Central memory CD8-positive, alpha-beta T cell (primary cell): Measurements from ENCODE around the gene ATRIP.
"Not testable (repeated sequence)": the region's sequence is repeated elsewhere in the genome, so short reads cannot be mapped to it uniquely, and the experiment has no call there.

Source experiments
- ATAC-seq: fragments of 150-1000 bp; cut with Tn5 transposase; replicated peaks from 2 replicates; pipeline ENCODE4 v1.10.0; 2022; ENCODE audit warnings: mild to moderate bottlenecking, moderate FRiP score, moderate number of reproducible peaks; ENCODE audit not compliant: poor library complexity, severe bottlenecking; ENCODE audit errors: extremely low read depth
- DNase-seq, 2 donors: peaks; one replicate each; pipeline ENCODE4 v3.0.0; 2021; ENCODE audit warnings: low spot score in 2 of 2
- H3K27ac Mint-ChIP-seq: one replicate; pipeline ENCODE4 v1.8.0; 2022; ENCODE audit warnings: low read depth, mild to moderate bottlenecking, moderate library complexity, mixed read lengths
- H3K27me3 Mint-ChIP-seq: one replicate; pipeline ENCODE4 v1.8.0; 2022; ENCODE audit warnings: mixed read lengths
- H3K36me3 Mint-ChIP-seq: one replicate; pipeline ENCODE4 v1.8.0; 2022; ENCODE audit warnings: mild to moderate bottlenecking, moderate library complexity, mixed read lengths; ENCODE audit not compliant: insufficient read depth
- H3K4me1 Mint-ChIP-seq: one replicate; pipeline ENCODE4 v1.8.0; 2022; ENCODE audit warnings: mixed read lengths
- H3K4me3 Mint-ChIP-seq: one replicate; pipeline ENCODE4 v1.8.0; 2022; ENCODE audit warnings: mild to moderate bottlenecking, moderate library complexity, mixed read lengths
- H3K9me3 Mint-ChIP-seq: one replicate; pipeline ENCODE4 v1.8.0; 2022; ENCODE audit warnings: mixed read lengths

Gene ATRIP

GRCh38 chr3:48446425-48447193 lies at the start of gene ATRIP:
TSS of gene ATRIP (plus strand) at chr3:48446737. CDS start at chr3:48446846, 109 bp downstream.
- ATAC-seq = peak; percentile 97
- H3K4me3 Mint-ChIP-seq = peak within 1 kb of the TSS; percentile 92
- peak within 1 kb of the TSS; percentile 87 for H3K27ac Mint-ChIP-seq
- no peaks in the 10 kb centered on the region for H3K9me3 Mint-ChIP-seq
- H3K4me1 Mint-ChIP-seq = peaks cover 29% of the 10 kb centered on the region
- DNase-seq = peak; percentile 67 to 74
- no peaks in the 10 kb centered on the region for H3K27me3 Mint-ChIP-seq
- peaks cover 42% of the 10 kb centered on the region for H3K36me3 Mint-ChIP-seq

DNA sequence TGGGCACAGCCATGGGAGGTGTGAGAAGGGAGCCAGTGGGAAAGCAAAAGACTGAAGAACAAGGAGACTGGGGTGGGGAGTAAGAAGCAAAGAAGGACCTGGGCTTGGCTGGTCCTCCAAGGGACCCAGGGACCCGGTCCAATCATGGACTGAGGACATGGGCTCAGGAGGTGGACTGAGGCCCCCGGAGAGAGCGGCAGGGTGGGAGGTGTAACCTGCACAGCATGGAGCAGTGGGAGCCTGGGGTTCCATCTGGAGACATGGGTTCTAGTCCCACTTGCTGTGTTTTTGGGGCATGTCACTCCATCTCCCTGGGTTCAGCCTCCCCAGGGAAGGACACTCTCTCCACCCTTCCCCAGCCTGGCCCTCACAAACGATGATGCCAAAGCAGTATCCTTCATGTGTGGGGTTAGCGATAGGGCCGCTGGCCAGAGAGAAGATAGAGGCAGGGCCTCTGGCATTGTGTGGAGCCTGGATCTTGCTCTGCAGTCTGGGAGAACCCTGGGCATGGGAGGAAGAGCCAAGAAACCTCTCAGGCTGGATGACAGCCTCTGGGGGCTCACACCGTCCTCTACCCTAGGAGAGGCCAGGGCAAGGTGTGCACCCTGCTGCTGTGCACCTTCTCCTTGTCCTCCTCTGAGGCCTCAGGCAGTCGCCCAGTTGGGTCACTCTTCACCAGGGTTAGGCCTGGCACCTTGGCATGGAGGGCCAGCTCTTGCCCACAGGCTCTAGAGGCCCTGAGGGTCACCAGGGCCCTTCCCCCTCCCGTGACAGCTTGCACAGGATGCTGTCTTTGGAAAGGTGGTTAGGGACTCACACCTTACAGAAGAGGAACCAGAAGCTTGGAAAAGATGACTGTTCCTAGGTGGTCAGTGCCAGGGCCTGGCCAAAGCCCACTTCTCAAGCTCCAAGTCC lies 48.5 kb upstream of the ATRIP start:
- ATAC-seq (no peak), DNase-seq (no peak)
- H3K9me3 Mint-ChIP-seq = no peaks in the 10 kb centered on the region
- H3K27me3 Mint-ChIP-seq = peaks cover 46% of the 10 kb centered on the region
- no peaks in the 10 kb centered on the region for H3K36me3 Mint-ChIP-seq
- no peak overlapping the region for H3K27ac Mint-ChIP-seq
- H3K4me1 Mint-ChIP-seq = no peaks in the 10 kb centered on the region
- no peak overlapping the region for H3K4me3 Mint-ChIP-seq

DNA sequence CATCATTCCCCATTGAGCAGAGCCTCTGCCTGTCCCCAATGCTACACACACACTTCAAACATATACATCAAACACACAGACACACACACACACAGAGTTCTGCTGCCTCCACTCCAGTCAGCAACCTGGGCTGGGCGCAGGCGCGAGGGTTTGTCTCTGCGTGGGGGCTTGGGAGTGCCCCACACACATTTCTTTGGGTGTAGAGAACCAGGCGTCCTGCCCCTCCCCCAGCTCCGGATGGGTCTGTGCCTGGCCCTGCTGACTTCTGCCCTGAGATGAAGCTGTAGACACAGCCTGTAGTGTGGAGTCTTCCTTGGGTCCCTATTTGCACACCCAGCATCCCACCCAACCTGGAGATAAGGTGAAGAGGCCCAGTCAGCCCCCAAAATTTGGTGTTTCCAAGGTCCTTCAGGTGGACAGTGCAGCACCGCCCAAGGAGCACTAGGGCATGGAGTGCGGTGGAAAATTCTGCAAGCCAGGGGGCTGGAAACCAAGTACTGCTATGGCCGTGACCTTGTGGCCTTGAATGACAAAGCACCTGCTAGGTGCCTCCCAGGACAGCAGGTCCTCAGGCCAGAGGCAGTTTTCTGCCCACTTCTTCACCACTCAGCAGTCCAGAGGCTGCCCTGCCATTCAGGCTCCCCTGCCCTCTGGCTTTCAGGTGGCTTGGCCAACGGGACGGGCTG lies 47.7 kb upstream of the ATRIP start:
- ATAC-seq (no peak), DNase-seq (no peak)
- no peak overlapping the region for H3K4me3 Mint-ChIP-seq

GRCh38 chr3:48399387-48400172 lies 47.0 kb upstream of the ATRIP start:
- Mint-ChIP-seq H3K27ac (no peak overlapping the region), H3K9me3 (no peaks in the 10 kb centered on the region), H3K4me1 (no peaks in the 10 kb centered on the region), H3K36me3 (no peaks in the 10 kb centered on the region), H3K27me3 (peaks cover 36% of the 10 kb centered on the region), H3K4me3 (no peak overlapping the region)
- ATAC-seq (no peak), DNase-seq (no peak)

More for the DNA sequence above, 47.7 kb upstream of the ATRIP start:
- no peaks in the 10 kb centered on the region for H3K36me3 Mint-ChIP-seq
- H3K27ac Mint-ChIP-seq = no peak overlapping the region
- H3K9me3 Mint-ChIP-seq = no peaks in the 10 kb centered on the region
- H3K4me1 Mint-ChIP-seq = no peaks in the 10 kb centered on the region
- H3K27me3 Mint-ChIP-seq = peaks cover 40% of the 10 kb centered on the region

DNA sequence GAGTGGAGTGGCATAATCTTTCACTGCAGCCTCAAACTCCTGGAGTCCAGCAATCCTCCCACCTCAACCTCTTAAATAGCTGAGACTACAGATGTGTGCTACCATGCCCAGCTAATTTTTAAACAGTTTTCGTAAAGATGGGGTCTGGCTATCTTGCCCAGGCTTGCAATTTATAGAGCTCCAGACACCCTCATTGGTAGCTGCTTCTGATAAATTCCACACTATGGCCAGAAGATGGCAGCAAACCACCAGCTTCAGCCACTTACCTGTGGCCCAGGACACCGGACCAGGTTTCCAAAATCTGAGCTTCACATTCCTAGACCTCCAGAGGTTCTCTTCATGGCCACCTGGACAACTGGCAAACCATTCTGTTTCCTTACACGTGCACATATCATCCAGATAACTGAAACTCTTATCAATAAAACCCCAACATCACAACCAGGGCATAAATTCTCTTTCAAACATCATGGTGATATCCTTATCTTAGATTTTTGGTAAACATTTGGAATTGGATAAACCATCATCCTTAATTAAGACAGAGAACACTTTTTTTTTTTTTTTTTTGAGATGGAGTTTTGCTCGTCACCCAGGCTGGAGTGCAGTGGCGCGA lies 45.6 kb upstream of the ATRIP start:
- Mint-ChIP-seq H3K27ac (no peak overlapping the region), H3K36me3 (no peaks in the 10 kb centered on the region), H3K4me1 (no peaks in the 10 kb centered on the region), H3K4me3 (no peak overlapping the region), H3K9me3 (no peaks in the 10 kb centered on the region), H3K27me3 (peaks cover 24% of the 10 kb centered on the region)
- peak; percentile 45 to 51 for DNase-seq
- ATAC-seq = no peak

DNA sequence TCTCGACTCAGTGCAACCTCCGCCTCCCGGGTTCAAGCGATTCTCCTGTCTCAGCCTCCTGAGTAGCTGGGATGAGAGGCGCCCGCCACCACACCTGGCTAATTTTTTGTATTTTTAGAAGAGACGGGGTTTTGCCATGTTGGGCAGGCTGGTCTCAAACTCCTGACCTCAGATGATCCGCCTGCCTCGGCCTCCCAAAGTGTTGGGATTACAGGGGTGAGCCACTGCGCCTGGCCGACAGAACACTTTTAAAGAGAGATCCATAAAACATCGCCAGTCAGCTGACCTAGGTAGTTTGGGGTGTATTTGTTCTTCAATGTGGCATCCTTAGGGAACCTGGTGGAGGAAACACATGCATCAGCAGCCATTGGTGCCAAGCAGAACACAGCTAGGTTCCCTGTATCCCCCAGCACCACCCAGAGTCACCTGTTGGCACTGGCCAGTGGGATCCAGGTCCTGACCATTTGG lies 45.1 kb upstream of the ATRIP start:
- H3K27ac Mint-ChIP-seq, ATAC-seq, H3K36me3 Mint-ChIP-seq, H3K4me1 Mint-ChIP-seq, H3K4me3 Mint-ChIP-seq, H3K9me3 Mint-ChIP-seq: not testable (repeated sequence)
- H3K27me3 Mint-ChIP-seq = peaks cover 20% of the 10 kb centered on the region
- DNase-seq = peak in 1 of 2 donors; percentile 11

DNA sequence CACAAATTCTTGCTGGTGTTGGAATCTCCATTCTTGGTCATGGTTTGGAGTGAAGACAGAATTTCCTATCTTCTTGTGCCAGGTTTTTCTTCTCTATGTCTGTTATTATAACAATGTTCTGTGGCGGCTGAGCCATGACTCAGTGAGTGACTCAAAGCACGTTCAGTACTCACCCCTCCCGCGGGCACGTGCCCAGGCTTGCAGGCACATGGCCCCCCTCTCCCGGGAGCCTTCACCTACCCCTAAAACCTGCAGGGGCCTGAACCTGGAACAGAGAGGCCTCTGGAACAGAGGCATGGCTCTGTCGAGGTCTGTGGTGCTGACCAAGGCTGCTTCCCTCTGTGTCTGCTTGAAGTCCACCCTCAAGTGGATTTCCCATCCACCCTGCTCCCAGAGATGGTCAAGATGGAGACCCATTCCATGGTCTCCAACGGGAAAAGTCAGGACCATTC lies 44.2 kb upstream of the ATRIP start:
- Mint-ChIP-seq H3K27me3 (peaks cover 16% of the 10 kb centered on the region), H3K4me1 (no peaks in the 10 kb centered on the region)
- DNase-seq = no peak

GRCh38 chr3:48402907-48403306 lies 43.6 kb upstream of the ATRIP start:
- Mint-ChIP-seq H3K4me3 (no peak overlapping the region), H3K27me3 (peaks cover 10% of the 10 kb centered on the region), H3K36me3 (no peaks in the 10 kb centered on the region), H3K27ac (no peak overlapping the region), H3K9me3 (no peaks in the 10 kb centered on the region), H3K4me1 (no peaks in the 10 kb centered on the region)
- DNase-seq (no peak), ATAC-seq (no peak)

More for the DNA sequence above, 44.2 kb upstream of the ATRIP start:
- ATAC-seq = no peak
- H3K9me3 Mint-ChIP-seq = no peaks in the 10 kb centered on the region
- H3K27ac Mint-ChIP-seq = no peak overlapping the region
- no peaks in the 10 kb centered on the region for H3K36me3 Mint-ChIP-seq
- H3K4me3 Mint-ChIP-seq = no peak overlapping the region

DNA sequence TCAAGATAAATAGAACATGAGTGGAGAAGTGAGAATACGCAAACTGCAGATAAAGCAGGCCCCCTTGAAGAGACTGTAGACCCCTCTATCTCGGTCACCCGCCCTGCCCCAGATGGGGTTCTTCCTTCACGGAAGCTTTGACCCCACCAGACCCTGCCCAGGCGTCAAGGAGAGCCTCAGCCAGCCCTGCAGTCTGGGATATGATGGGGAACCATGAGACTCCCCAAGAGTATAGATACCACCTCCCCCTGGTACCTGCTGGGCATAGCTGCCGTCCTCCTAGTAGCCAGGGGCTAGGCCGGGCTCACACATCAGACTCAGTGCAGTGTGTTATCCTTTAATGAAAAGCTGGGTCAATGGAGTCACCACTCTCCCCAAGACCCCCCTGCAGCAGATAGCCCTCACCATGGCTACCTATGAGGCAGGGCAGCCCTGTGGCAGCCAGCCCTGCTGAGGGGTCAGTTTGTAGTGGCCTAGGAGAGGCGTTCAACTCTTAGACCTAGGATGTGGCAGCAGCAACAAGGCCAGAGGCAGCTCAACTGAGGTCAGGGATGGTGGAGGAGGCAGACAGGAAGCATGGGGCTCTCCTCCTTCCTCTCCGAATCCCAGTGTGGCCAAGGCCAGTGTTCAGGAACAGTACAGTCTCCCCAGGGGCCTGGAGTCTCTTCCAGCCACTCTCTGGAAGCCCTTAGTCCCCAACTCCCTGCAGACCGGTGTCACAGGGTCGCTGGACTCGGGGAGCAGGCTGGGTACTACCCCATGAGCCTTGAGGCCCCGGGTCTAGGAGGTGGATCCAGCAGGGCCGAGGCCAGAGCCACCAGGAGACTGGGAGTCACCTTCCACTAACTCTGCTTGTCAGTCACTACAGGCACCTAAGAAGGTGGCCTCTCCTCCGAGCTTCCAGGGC lies 42.8 kb upstream of the ATRIP start:
- DNase-seq (peak in 1 of 2 donors; percentile 7), ATAC-seq (no peak)
- H3K27ac Mint-ChIP-seq = no peak overlapping the region
- H3K4me3 Mint-ChIP-seq = no peak overlapping the region
- H3K9me3 Mint-ChIP-seq = no peaks in the 10 kb centered on the region
- H3K27me3 Mint-ChIP-seq = peaks cover 8% of the 10 kb centered on the region
- no peaks in the 10 kb centered on the region for H3K4me1 Mint-ChIP-seq
- H3K36me3 Mint-ChIP-seq = no peaks in the 10 kb centered on the region

GRCh38 chr3:48404440-48405342 lies 41.8 kb upstream of the ATRIP start:
- Mint-ChIP-seq H3K9me3 (no peaks in the 10 kb centered on the region), H3K4me1 (no peaks in the 10 kb centered on the region), H3K36me3 (no peaks in the 10 kb centered on the region), H3K4me3 (no peak overlapping the region), H3K27ac (no peak overlapping the region), H3K27me3 (peaks cover 8% of the 10 kb centered on the region)
- ATAC-seq = no peak
- DNase-seq = peak in 1 of 2 donors; percentile 5
